SKM-1 (cell line): ENCODE data around the gene SSBP3.

Experiments used
- DNase-seq: peaks from one replicate; lab custom pipeline; 2025; ENCODE audit not compliant: unreplicated experiment; lab: John Stamatoyannopoulos, UW

Gene SSBP3

GRCh38 chr1:54410359-54410758 lies 4.2 kb upstream of the SSBP3 start:
- DNase-seq = no peak

- DNase-seq = no peak
These were observed 3.3 kb upstream of the SSBP3 start for GRCh38 chr1:54409156-54410142.

GRCh38 chr1:54408147-54409066 lies 2.2 kb upstream of the SSBP3 start:
- no peak for DNase-seq

GRCh38 chr1:54407404-54408146 lies 1.4 kb upstream of the SSBP3 start:
- DNase-seq = peak; percentile 69

- DNase-seq = no peak
These were observed 885 bp upstream of the SSBP3 start for GRCh38 chr1:54407154-54407403.

- no peak for DNase-seq
These were observed 298 bp downstream of the SSBP3 start for GRCh38 chr1:54405898-54406293.

- no peak for DNase-seq
These were observed 976 bp downstream of the SSBP3 start for GRCh38 chr1:54404939-54405897.

- DNase-seq = no peak
These were observed 1.9 kb downstream of the SSBP3 start for GRCh38 chr1:54404263-54404662.

- peak; percentile 38 for DNase-seq
These were observed 2.4 kb downstream of the SSBP3 start for GRCh38 chr1:54403808-54404261.

GRCh38 chr1:54403405-54403804 lies 2.8 kb downstream of the SSBP3 start:
- DNase-seq = no peak

- no peak for DNase-seq
These were observed 3.3 kb downstream of the SSBP3 start for GRCh38 chr1:54402896-54403295.

GRCh38 chr1:54401799-54402198 lies 4.4 kb downstream of the SSBP3 start:
- DNase-seq = no peak

GRCh38 chr1:54400329-54400728 lies 5.9 kb downstream of the SSBP3 start:
- no peak for DNase-seq

- DNase-seq = no peak
These were observed 6.4 kb downstream of the SSBP3 start for GRCh38 chr1:54399765-54400164.

GRCh38 chr1:54398963-54399528 lies 7.1 kb downstream of the SSBP3 start:
- no peak for DNase-seq

- no peak for DNase-seq
These were observed 8.2 kb downstream of the SSBP3 start for GRCh38 chr1:54397980-54398379.

- no peak for DNase-seq
These were observed 9.1 kb downstream of the SSBP3 start for GRCh38 chr1:54397090-54397591.

GRCh38 chr1:54396261-54396933 lies 9.8 kb downstream of the SSBP3 start:
- no peak for DNase-seq
